Nephron progenitor cell (in vitro differentiated cells): ENCODE data around the gene TUBB.
"Not testable (repeated sequence)": the region's sequence is repeated elsewhere in the genome, so short reads cannot be mapped to it uniquely, and the experiment has no call there.

Experiments
- DNase-seq: peaks from one replicate; pipeline ENCODE4 v3.0.0; 2021
- H3K27ac Mint-ChIP-seq: 2 replicates; pipeline ENCODE4 v1.8.0; 2021; ENCODE audit warnings: mild to moderate bottlenecking, moderate library complexity, mixed read lengths
- H3K27me3 Mint-ChIP-seq: 2 replicates; pipeline ENCODE4 v1.8.0; 2021; ENCODE audit warnings: mild to moderate bottlenecking, low read depth, mixed read lengths; ENCODE audit not compliant: poor library complexity
- H3K36me3 Mint-ChIP-seq: 2 replicates; pipeline ENCODE4 v1.8.0; 2021; ENCODE audit warnings: low read depth, mixed read lengths
- H3K4me1 Mint-ChIP-seq: 2 replicates; pipeline ENCODE4 v1.8.0; 2021; ENCODE audit warnings: mixed read lengths
- H3K4me3 Mint-ChIP-seq: 2 replicates; pipeline ENCODE4 v1.8.0; 2021; ENCODE audit warnings: mild to moderate bottlenecking, moderate library complexity, mixed read lengths
- H3K9me3 Mint-ChIP-seq: 2 replicates; pipeline ENCODE4 v1.8.0; 2021; ENCODE audit warnings: mild to moderate bottlenecking, moderate library complexity, mixed read lengths
- TF ChIP-seq, protein P1 (sequence below): fragments of 200-600 bp; sonication (generic); IDR thresholded peaks from 2 replicates; pipeline ENCODE4 v1.5.0; 2021; ENCODE audit warnings: antibody characterized with exemption

Gene TUBB

DNA sequence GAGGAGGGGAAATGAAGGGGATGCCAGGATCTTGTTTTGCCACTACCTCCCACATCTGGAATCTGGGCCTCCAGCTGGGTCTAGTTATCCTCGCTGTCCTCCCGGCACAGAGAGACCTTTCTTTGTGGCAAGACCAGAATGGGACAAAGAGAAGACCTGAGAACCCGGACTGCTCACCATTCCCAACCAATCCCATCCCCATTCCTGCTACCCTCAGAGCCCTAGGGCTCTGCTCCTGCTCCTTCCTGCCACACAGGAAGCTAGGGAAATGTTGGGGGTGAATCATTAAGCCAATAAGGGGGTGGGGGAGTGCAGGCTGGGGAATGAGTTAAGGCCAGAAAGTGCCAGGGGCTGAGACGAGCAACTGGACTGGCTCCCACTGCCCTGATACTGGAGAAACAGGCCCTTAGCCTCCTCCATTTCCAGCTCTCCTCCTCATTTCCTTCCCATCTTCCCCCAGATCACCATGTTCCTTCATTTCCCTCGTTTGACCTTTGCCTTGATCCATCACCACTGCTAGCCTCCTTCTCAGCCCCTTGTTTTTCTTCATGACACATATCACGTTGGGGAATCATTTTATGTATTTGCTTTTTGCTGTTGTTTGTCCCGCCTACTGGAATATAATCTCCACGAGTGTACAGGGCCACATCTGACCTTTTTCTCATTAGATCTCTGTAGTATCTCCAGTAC is 28.8 kb downstream of the TUBB start:
- Mint-ChIP-seq H3K36me3 (no peaks in the 10 kb centered on the region), H3K9me3 (no peaks in the 10 kb centered on the region), H3K4me1 (peaks cover 61% of the 10 kb centered on the region), H3K27me3 (peaks cover 6% of the 10 kb centered on the region), H3K4me3 (no peak overlapping the region), H3K27ac (peak overlapping the region; percentile 78)
- TF ChIP-seq, protein P1, sequence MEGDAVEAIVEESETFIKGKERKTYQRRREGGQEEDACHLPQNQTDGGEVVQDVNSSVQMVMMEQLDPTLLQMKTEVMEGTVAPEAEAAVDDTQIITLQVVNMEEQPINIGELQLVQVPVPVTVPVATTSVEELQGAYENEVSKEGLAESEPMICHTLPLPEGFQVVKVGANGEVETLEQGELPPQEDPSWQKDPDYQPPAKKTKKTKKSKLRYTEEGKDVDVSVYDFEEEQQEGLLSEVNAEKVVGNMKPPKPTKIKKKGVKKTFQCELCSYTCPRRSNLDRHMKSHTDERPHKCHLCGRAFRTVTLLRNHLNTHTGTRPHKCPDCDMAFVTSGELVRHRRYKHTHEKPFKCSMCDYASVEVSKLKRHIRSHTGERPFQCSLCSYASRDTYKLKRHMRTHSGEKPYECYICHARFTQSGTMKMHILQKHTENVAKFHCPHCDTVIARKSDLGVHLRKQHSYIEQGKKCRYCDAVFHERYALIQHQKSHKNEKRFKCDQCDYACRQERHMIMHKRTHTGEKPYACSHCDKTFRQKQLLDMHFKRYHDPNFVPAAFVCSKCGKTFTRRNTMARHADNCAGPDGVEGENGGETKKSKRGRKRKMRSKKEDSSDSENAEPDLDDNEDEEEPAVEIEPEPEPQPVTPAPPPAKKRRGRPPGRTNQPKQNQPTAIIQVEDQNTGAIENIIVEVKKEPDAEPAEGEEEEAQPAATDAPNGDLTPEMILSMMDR: no peak
- DNase-seq: no peak

DNA sequence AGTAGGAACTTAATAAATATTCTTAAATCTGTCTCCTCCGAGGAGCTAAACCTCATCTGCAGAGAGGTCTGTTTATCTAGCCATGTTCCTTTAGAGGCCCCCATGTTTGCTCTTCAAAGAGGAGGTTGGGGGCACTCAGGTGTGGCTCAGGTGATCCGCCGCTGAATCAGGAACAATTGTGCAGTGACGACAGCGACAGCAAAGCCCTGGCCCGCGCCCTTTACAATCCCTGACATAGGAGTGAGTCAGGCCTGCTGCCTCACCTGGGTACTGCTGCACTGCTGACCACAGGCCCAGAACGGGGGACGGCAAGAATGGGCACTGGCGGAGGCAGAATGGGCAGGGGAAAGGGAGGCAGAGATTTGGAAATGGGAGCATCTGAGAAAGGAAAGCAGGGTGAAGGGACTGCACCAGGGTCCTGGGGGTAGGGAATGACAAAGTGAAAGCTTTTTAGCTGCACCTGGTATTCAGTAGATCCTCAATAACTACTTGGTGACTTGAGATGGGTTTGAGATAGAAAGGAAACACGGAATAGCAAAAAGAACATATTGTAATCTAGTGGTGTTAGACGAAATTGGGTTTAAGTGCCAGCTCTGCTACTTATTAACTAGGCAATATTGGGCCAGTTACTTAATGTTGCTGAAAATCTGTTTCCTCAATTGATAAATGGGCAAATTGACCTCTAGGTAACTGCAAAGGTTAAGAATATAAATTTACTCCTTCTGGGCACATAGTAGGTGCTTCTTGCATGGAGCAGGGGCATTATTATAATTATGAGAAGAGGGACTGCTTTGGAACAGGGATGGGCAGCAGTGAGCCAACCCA is 29.6 kb downstream of the TUBB start:
- DNase-seq: no peak
- H3K27me3 Mint-ChIP-seq: peaks cover 6% of the 10 kb centered on the region
- TF ChIP-seq, protein P1: no peak
- no peak overlapping the region for H3K27ac Mint-ChIP-seq
- H3K36me3 Mint-ChIP-seq: no peaks in the 10 kb centered on the region
- H3K4me1 Mint-ChIP-seq: peaks cover 56% of the 10 kb centered on the region
- H3K4me3 Mint-ChIP-seq: no peak overlapping the region
- no peaks in the 10 kb centered on the region for H3K9me3 Mint-ChIP-seq

- H3K27ac Mint-ChIP-seq: no peak overlapping the region
- TF ChIP-seq, protein P1: no peak
- no peaks in the 10 kb centered on the region for H3K36me3 Mint-ChIP-seq
- no peak overlapping the region for H3K4me3 Mint-ChIP-seq
- H3K4me1 Mint-ChIP-seq: peaks cover 50% of the 10 kb centered on the region
- peaks cover 6% of the 10 kb centered on the region for H3K27me3 Mint-ChIP-seq
- DNase-seq: no peak
- no peaks in the 10 kb centered on the region for H3K9me3 Mint-ChIP-seq
Observed at GRCh38 chr6:30750379-30750668, 30.2 kb downstream of the TUBB start.

DNA sequence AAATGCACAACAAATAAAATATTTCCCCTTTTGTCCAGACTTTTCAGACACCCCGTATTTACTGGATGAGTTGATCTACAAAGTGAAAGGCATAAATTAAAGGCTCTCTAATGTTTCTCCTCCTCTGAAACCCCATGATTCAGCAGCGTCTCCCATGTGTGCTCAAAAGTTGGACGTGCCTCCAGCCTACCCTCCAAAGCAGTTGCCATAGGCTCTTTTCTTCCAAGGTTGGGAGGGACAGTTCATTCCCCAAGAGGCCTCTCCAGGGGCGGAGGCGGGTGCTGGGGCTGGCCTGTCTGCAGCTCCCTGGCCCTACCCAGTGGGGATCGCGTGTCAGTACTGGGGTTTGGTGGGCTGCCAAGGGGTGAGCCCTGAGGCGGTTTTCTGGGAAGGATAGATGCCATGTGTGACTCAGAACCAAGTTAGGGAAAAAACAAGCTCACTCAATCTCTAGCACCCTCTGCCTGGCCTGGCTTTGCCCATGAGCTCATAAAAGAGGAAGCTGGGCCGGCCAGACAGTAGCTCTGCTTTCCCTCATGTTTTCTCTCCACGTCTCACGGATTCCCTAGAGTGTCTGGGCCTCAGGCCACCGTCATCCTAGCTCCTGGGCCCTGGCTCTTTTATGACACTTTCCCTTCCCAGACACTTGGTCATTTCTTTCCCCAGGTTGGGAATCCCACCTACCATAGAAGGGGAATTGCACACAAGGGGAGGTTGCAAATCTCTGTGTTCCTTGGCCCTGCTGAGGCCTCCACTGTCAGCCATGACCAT is 32.2 kb downstream of the TUBB start:
- no peak for DNase-seq
- H3K27me3 Mint-ChIP-seq: peaks cover 2% of the 10 kb centered on the region
- no peaks in the 10 kb centered on the region for H3K36me3 Mint-ChIP-seq
- peaks cover 46% of the 10 kb centered on the region for H3K4me1 Mint-ChIP-seq
- H3K4me3 Mint-ChIP-seq: no peak overlapping the region
- peak overlapping the region; percentile 89 for H3K27ac Mint-ChIP-seq
- H3K9me3 Mint-ChIP-seq: no peaks in the 10 kb centered on the region
- TF ChIP-seq, protein P1: no peak

- Mint-ChIP-seq H3K4me3 (no peak overlapping the region), H3K4me1 (peaks cover 40% of the 10 kb centered on the region), H3K36me3 (no peaks in the 10 kb centered on the region), H3K27me3 (peaks cover 3% of the 10 kb centered on the region), H3K9me3 (no peaks in the 10 kb centered on the region), H3K27ac (no peak overlapping the region)
- TF ChIP-seq, protein P1: no peak
- DNase-seq: no peak
Observed at GRCh38 chr6:30754631-30755030, 34.5 kb downstream of the TUBB start.

DNA sequence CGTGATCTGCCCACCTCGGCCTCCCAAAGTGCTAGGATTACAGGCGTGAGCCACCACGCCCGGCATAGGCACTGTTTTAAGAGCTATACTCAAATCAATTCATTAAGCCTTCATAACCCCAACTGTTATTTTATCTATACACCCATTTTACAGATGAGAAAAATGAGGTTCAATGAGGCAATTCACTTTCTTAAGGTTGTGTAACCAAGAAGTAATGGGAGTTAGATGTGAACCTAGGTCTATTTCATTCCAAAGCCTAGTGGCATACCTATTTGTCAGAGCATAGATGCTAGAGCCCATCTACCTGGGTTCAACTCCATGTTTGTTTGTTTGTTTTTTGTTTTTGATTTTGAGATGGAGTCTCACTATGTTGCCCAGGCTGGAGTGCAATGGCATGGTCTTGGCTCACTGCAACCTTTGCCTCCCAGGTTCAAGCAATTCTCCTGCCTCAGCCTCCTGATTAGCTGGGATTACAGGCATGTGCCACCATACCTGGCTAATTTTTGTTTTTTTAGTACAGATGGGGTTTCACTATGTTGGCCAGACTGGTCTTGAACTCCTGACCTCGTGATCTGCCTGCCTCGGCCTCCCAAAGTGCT is 36.4 kb downstream of the TUBB start:
- H3K27me3 Mint-ChIP-seq, DNase-seq, H3K4me3 Mint-ChIP-seq, H3K9me3 Mint-ChIP-seq, H3K36me3 Mint-ChIP-seq, H3K27ac Mint-ChIP-seq: not testable (repeated sequence)
- peaks cover 39% of the 10 kb centered on the region for H3K4me1 Mint-ChIP-seq
